DND-41 (cell line): ENCODE data around the gene SLAIN2.

Experiments used
- ATAC-seq: fragments of 200-7000 bp; cut with Tn5 transposase; 3 replicates; pipeline ENCODE4 v1.9.1; 2021; ENCODE audit warnings: low read depth; ENCODE audit not compliant: insufficient read depth
- DNase-seq: peaks from one replicate; pipeline ENCODE4 v3.0.0-alpha.2; 2020
- H2AFZ ChIP-seq: 2 replicates; pipeline ENCODE4 v1.6.0; 2012; ENCODE audit warnings: low read depth, low read length
- H3K27ac ChIP-seq: 2 replicates; pipeline ENCODE4 v1.5.1; 2012; ENCODE audit warnings: low read length, inconsistent platforms
- H3K27me3 ChIP-seq: fragments of 200-600 bp; sonication (generic); 2 replicates; pipeline ENCODE4 v1.6.0; 2012; ENCODE audit warnings: low read length, mild to moderate bottlenecking, inconsistent platforms; ENCODE audit not compliant: insufficient read depth, poor library complexity
- H3K36me3 ChIP-seq: 2 replicates; pipeline ENCODE4 v1.5.1; 2012; ENCODE audit warnings: low read length, inconsistent platforms; ENCODE audit not compliant: insufficient read depth
- H3K4me1 ChIP-seq: 2 replicates; pipeline ENCODE4 v1.5.1; 2012; ENCODE audit warnings: mild to moderate bottlenecking, low read length; ENCODE audit not compliant: insufficient read depth
- H3K4me2 ChIP-seq: 2 replicates; pipeline ENCODE4 v1.6.0; 2012; ENCODE audit warnings: mild to moderate bottlenecking, moderate library complexity, low read length, inconsistent platforms; ENCODE audit not compliant: insufficient read depth
- H3K4me3 ChIP-seq, 2 experiments: fragments of 200-600 bp in 1 of 2; shearing (Covaris generic) in 1 of 2; 2 replicates each; pipeline ENCODE4 v1.5.1; 2012 to 2016; ENCODE audit warnings: inconsistent platforms in 2 of 2, low read length in 2 of 2, mild to moderate bottlenecking in 2 of 2, low read depth in 1 of 2, moderate library complexity in 1 of 2
- H3K79me2 ChIP-seq: 2 replicates; pipeline ENCODE4 v1.6.0; 2012; ENCODE audit warnings: low read length, inconsistent platforms; ENCODE audit not compliant: insufficient read depth
- H3K9ac ChIP-seq: 2 replicates; pipeline ENCODE4 v1.6.0; 2012; ENCODE audit warnings: low read depth, mild to moderate bottlenecking, inconsistent platforms, low read length, moderate library complexity
- H3K9me3 ChIP-seq: 2 replicates; pipeline ENCODE4 v1.5.1; 2012; ENCODE audit warnings: low read length, moderate library complexity, mild to moderate bottlenecking, inconsistent platforms; ENCODE audit not compliant: insufficient read depth, severe bottlenecking
- H4K20me1 ChIP-seq: 2 replicates; pipeline ENCODE4 v1.6.0; 2012; ENCODE audit warnings: low read length; ENCODE audit not compliant: insufficient read depth
- CTCF ChIP-seq: IDR thresholded peaks from 2 replicates; pipeline ENCODE4 v1.5.1; 2012; ENCODE audit warnings: borderline replicate concordance, low read length, moderate library complexity, mild to moderate bottlenecking; ENCODE audit not compliant: poor library complexity, severe bottlenecking; ENCODE audit errors: extremely low read depth
- EZH2 ChIP-seq: IDR thresholded peaks from 3 replicates; pipeline ENCODE4 v1.6.1; 2012; ENCODE audit warnings: borderline replicate concordance, low read depth, mild to moderate bottlenecking, moderate library complexity, low read length, inconsistent platforms; ENCODE audit not compliant: severe bottlenecking

SLAIN2 gene

GRCh38 chr4:48347282-48347921 is 6.1 kb downstream of the SLAIN2 start:
- H3K27me3 ChIP-seq = no peaks in the 10 kb centered on the region
- H3K4me3 ChIP-seq = no peak overlapping the region
- DNase-seq (no peak), ATAC-seq (no peak)
- no peaks in the 10 kb centered on the region for H3K9me3 ChIP-seq
- H3K9ac ChIP-seq = no peak overlapping the region
- H3K79me2 ChIP-seq = peaks cover 100% of the 10 kb centered on the region
- no peak overlapping the region for H2AFZ ChIP-seq
- H3K4me2 ChIP-seq = no peak overlapping the region
- TF ChIP-seq CTCF = no peak
- TF ChIP-seq EZH2 = no peak
- peaks cover 40% of the 10 kb centered on the region; the same call in 1 of the 2 replicates for H4K20me1 ChIP-seq
- no peaks in the 10 kb centered on the region; the same call in 1 of the 2 replicates for H3K36me3 ChIP-seq
- peaks cover 26% of the 10 kb centered on the region for H3K4me1 ChIP-seq
- H3K27ac ChIP-seq = no peak overlapping the region

GRCh38 chr4:48350871-48351270 is 9.5 kb downstream of the SLAIN2 start:
- Histone ChIP-seq H3K79me2 (peaks cover 99% of the 10 kb centered on the region), H3K9ac (no peak overlapping the region), H3K4me3 (no peak overlapping the region), H3K27me3 (no peaks in the 10 kb centered on the region), H3K36me3 (no peaks in the 10 kb centered on the region; the same call in 1 of the 2 replicates), H3K4me2 (no peak overlapping the region), H4K20me1 (peaks cover 18% of the 10 kb centered on the region; the same call in 1 of the 2 replicates), H3K9me3 (no peaks in the 10 kb centered on the region), H3K4me1 (no peaks in the 10 kb centered on the region), H2AFZ (no peak overlapping the region), H3K27ac (no peak overlapping the region)
- TF ChIP-seq EZH2 (no peak), CTCF (no peak)
- DNase-seq = no peak
- no peak for ATAC-seq

GRCh38 chr4:48352793-48353192 is 11.5 kb downstream of the SLAIN2 start:
- no peaks in the 10 kb centered on the region for H3K4me1 ChIP-seq
- H3K4me3 ChIP-seq = no peak overlapping the region
- no peaks in the 10 kb centered on the region; the same call in 1 of the 2 replicates for H3K36me3 ChIP-seq
- DNase-seq (no peak), ATAC-seq (no peak)
- H4K20me1 ChIP-seq = peaks cover 13% of the 10 kb centered on the region; the same call in 1 of the 2 replicates
- TF ChIP-seq EZH2 = no peak
- no peak for TF ChIP-seq CTCF
- no peaks in the 10 kb centered on the region for H3K9me3 ChIP-seq
- H3K4me2 ChIP-seq = no peak overlapping the region
- no peak overlapping the region for H3K27ac ChIP-seq
- H2AFZ ChIP-seq = no peak overlapping the region
- H3K27me3 ChIP-seq = no peaks in the 10 kb centered on the region
- peaks cover 96% of the 10 kb centered on the region for H3K79me2 ChIP-seq
- no peak overlapping the region for H3K9ac ChIP-seq
